HG03571 (cell line): Measurements from ENCODE around the gene C3orf33.
"Not testable (repeated sequence)": the region's sequence is repeated elsewhere in the genome, so short reads cannot be mapped to it uniquely, and the experiment has no call there.

Source experiments
- ATAC-seq: cut with Tn5 transposase; IDR thresholded peaks from one replicate; pipeline ENCODE4 v1.9.1; 2021; ENCODE audit not compliant: unreplicated experiment

Gene C3orf33

GRCh38 chr3:155805802-155806618, at the start of gene C3orf33:
Gene C3orf33 (minus strand): TSS chr3:155806278. CDS start chr3:155806252, 26 bp downstream.
- ATAC-seq, result peak; percentile 97

GRCh38 chr3:155854141-155854940, 48.3 kb upstream of the C3orf33 start, which contains the start of gene SLC33A1:
Gene SLC33A1 (minus strand): TSS chr3:155854427. CDS start chr3:155853997, 430 bp downstream.
- ATAC-seq, result peak; percentile 96

DNA sequence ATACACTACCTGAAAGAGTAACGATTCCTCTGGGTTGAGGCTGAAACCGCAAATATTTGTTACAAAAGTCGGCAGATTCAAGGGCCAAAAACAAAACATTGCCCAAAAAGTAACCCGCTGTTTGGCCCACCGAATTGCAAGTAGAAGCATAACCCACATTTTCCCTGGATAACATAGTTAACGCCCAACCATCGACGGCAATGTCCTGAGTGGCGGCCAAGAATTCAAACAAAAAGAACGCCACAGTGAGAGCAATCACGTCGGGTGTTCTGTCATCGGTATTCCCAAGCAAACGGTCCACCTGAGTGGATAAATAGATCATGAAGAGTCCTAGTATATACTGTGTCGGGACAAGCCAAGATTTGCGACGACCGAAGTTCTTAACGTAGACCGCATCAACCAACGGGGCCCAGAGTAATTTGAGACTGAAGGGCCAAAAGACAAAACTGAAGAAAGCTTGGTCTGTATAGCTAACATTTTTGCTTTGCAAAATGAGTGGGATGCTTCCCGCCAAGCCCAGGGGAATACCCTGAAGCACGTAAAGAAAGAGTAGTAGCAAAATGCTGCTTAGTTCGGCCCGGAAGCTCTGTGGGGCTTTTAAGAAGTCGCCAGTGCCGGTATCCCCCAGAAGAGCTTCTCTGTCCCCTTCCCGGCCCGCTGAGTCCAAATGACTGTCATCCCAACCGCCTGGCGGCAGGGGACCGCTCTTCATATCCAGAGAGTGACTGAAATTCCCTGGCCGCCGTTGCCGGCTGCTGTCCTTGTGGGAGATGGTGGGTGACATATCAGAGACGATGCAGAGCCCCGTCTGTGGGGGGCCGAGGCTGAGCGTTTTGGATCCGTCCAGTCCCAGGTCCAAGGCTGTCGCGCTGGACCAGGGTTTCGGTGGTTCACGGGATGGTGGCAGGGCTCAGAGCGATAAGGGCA, 47.4 kb upstream of the C3orf33 start:
- peak; percentile 3 for ATAC-seq

GRCh38 chr3:155852341-155852740, 46.3 kb upstream of the C3orf33 start:
- no peak for ATAC-seq

DNA sequence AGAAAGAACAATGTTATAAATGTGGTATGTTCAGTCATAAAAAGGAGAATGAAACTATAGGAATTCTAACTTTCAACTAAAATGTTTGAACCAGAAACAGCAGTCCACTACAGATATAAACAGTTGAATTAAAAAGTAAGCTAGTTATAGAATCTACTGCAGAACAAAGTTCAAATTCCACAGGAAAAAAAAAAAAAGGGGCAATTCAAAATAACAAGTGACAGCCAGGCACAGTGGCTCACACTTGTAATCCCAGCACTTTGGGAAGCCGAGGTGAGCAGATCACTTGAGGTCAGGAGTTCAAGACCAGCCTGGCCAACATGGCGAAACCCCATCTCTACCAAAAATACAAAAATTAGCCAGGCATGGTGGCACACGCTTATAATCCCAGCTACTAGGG, 43.3 kb upstream of the C3orf33 start:
- not testable (repeated sequence) for ATAC-seq

GRCh38 chr3:155847993-155848392, 41.9 kb upstream of the C3orf33 start:
- no peak for ATAC-seq

DNA sequence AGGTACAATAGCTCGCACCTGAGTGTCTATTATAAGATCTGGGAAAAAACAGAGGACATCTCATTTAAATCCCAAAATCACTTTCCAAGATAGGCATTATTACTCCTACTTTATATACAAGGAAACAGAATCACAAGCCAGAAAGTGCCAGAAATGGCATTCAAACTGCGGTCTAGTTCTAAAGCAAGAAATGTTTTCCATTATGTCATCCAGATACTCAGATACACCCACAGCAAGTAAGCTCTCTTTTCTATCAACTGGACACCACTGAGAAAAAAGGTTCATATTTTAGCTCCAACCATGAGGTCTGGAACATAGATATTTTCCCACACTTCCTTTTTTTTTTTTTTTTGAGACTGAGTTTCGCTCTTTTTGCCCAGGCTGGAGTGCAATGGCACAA, 40.0 kb upstream of the C3orf33 start:
- no peak for ATAC-seq

DNA sequence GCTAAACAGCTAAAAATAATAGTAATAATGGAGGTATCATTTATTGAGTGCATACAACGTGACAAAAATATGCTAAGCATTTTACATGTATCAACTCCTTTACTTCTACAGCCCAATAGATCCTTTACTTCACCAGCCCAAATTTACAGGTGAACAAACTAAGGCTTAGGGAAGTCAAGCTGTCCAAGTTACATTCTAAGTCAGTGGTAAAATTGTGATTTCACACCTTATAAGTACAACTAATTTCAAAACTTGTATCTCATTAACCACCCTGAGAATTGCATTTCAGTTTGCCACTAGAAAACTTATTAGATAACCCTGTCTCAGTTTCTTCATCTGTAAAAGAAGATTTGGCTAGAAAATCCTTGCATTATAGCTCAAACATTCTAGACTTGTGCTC, 37.5 kb upstream of the C3orf33 start:
- ATAC-seq, result no peak

DNA sequence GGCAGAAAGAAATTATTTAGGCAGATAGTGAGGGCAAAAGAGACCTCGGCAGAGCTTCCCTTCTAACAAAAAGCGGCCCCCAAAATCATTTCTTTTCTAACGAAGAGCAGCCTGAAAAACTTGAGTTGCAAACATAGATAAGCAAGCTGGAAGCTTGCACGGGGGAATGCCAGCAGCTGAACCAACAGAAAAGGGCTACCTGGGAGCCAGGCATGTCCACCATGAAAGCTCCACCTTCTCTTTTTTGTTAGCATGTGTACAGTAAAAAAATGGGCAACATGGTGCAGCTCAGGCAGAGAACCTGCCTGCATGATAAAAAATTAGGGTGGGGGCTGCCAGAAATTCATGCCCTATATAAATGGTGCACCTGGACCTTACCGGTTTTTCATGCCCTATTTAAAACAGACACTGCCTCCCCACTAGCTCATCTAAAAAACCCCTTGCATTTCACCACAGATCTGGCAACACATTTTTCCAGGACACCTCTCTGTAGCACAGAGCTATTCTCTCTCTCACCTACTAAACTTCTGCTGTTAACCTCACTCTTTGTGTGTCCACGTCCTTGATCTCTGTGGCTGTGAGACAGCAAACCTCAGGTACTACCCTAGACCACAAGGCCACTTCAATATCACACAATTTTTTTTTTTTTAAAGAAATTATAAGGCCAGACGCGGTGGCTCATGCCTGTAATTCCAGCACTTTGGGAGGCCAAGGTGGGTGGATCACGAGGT, 29.4 kb upstream of the C3orf33 start:
- no peak for ATAC-seq

DNA sequence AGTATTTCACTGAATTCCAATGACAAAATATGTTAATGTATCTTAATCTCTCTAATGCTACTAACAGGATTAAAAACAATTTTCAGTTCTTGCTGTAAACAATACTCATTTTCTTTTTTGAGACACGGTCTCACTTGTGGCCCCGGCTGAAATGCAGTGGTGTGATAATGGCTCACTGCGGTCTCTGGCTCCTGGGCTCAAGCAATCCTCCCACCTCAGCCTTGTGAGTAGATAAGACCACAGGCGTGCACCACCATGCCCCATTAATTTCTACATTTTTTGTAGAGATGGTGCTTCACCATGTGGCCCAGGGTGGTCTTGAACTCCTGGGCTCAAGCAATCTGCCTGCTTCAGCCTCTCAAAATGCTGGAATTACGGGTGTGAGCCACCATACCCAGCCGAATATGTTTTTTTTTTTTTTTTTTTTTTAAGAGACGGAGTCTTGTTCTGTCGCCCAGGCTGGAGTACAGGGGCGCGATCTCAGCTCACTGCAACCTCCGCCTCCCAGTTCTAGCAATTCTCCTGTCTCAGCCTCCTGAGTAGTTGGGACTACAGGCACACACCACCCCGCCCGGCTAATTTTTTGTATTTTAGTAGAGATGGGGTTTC, 22.5 kb upstream of the C3orf33 start:
- ATAC-seq, result not testable (repeated sequence)

DNA sequence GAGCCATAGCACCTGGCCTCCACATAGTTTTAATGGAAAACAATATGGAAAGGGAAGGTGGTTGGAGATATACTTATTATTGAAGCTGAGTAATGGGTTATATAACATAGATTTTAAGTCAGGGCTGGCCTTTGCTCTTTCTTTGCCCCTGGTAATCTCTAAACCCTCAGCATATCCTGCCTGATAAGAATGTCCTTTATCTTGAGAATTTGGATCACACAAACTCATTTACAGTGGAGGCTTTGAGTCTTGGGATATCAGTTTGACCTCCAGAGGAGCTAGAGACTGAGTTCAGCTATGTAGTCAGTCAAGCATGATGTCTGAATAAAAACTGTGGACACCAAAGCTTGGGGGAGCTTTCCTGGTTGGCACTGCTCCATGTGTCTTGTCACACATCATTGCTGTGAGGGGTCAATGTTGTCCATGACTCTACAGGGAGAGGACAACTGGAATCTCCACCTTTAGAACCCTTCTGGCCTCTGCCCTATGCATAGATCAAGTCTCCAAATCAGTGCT, 9.0 kb upstream of the C3orf33 start:
- no peak for ATAC-seq

- not testable (repeated sequence) for ATAC-seq
These were observed 7.1 kb upstream of the C3orf33 start for GRCh38 chr3:155813224-155813623.

GRCh38 chr3:155809181-155809580, 3.1 kb upstream of the C3orf33 start:
- ATAC-seq, result no peak

- ATAC-seq, result no peak
These were observed 1.7 kb upstream of the C3orf33 start for GRCh38 chr3:155807823-155808222.

DNA sequence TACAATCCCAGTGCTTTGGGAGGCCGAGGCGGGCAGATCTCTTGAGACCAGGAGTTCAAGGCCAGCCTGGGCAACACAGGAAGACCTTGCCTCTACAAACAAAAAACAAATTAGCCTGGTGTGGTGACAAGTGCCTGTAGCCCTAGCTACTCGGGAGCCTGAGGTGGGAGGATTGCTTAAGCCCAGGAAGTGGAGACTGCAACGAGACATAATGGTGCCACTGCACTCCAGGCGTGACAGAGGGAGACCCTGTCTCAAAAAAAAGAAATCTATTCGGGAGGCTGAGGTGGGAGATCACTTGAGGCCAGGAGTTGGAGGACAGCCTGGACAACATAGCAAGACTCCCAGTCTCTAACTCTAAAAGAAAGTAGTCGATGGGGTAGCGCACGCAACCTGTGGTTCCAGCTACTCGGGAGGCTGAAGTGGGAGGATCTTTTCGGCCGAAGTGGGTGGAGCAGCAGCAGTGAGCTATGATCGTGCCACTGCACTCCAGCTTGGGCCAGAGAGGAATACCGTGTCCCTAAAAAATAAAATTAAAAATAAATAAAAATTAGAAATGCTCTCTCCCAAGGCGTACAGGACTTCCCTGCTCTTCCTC, 775 bp downstream of the C3orf33 start:
- ATAC-seq, result peak; percentile 4

DNA sequence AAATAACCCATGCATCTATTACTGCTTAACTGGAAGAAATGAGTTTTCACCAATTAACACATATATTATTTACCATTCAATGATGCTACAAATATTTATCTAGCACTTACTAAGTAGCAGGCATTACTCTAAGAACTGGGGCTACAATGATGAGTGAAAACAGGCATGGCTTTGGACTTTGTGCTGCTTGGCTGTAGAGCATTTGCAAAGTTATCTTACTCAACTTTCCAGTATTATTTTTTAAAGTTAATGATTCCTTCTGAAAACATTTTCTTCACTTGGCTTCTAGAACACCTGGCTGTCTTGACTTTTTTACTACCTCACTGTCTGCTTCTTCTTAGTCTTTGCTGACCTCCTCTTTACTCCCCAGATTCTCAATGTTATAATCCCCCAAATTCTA, 1.8 kb downstream of the C3orf33 start:
- no peak for ATAC-seq

GRCh38 chr3:155792532-155792931, 13.5 kb downstream of the C3orf33 start:
- ATAC-seq, result no peak

GRCh38 chr3:155791190-155791589, 14.9 kb downstream of the C3orf33 start:
- ATAC-seq, result no peak

GRCh38 chr3:155790272-155790925, 15.7 kb downstream of the C3orf33 start:
- no peak for ATAC-seq
